Activated CD4-positive, alpha-beta T cell treated with anti-CD3 and anti-CD28 coated beads for 36 hours (primary cell): ENCODE results near the gene MYL6. TPM values are rescaled to one million over a fixed set of nuclear protein-coding genes. Genes with fewer than 3 reads are reported as not detected.
"Not testable (repeated sequence)": the region's sequence is repeated elsewhere in the genome, so short reads cannot be mapped to it uniquely, and the experiment has no call there.

Experiments
- ATAC-seq: fragments of 200-7000 bp; cut with Tn5 transposase; one replicate; pipeline ENCODE4 v1.10.0; 2021; ENCODE audit warnings: mild to moderate bottlenecking, moderate library complexity
- CTCF ChIA-PET: fragments of 350-600 bp; sonication (Branson Sonifier 250); formaldehyde crosslinking; loops from one replicate; lab custom pipeline; 2021; ENCODE audit warnings: antibody characterized with exemption; lab: Charles Lee
- POLR2A ChIA-PET: fragments of 350-600 bp; sonication (Branson Sonifier 250); formaldehyde crosslinking; loops from one replicate; lab custom pipeline; 2021; ENCODE audit warnings: antibody characterized with exemption, inconsistent platforms; lab: Charles Lee
- DNase-seq: peaks from one replicate; pipeline ENCODE4 v3.0.0-alpha.2; 2020
- H3K27ac Mint-ChIP-seq: one replicate; pipeline ENCODE4 v1.8.0; 2021; ENCODE audit warnings: mixed read lengths
- H3K27me3 Mint-ChIP-seq: one replicate; pipeline ENCODE4 v1.8.0; 2021; ENCODE audit warnings: mixed read lengths
- H3K36me3 Mint-ChIP-seq: one replicate; pipeline ENCODE4 v1.8.0; 2021; ENCODE audit warnings: low read depth, mixed read lengths
- H3K4me1 Mint-ChIP-seq: one replicate; pipeline ENCODE4 v1.8.0; 2021; ENCODE audit warnings: mixed read lengths
- H3K4me3 Mint-ChIP-seq: one replicate; pipeline ENCODE4 v1.8.0; 2021; ENCODE audit warnings: mild to moderate bottlenecking, moderate library complexity, mixed read lengths
- H3K9me3 Mint-ChIP-seq: one replicate; pipeline ENCODE4 v1.8.0; 2021; ENCODE audit warnings: low read depth, mixed read lengths
- intact Hi-C, 2 experiments: fragments of 100-400 bp; cut with DNase I in 1 of 2; cut with micrococcal nuclease in 1 of 2; formaldehyde crosslinking; loops; one replicate each; pipeline versions ENCODE4 v1.14.2 to v1.15.1; 2022 to 2024; cut with DNase I, micrococcal nuclease
- total RNA-seq, 2 experiments: library from RNA; stranded (reverse); gene quantifications; one replicate each; pipeline ENCODE4 v1.2.3, GENCODE V29; 2021

Gene MYL6
- total RNA-seq, 2 experiments from 2014 or later = 692 to 918 TPM

- Mint-ChIP-seq H3K4me3 (peak within 1 kb of the TSS; percentile 82), H3K27me3 (no peaks in the 10 kb centered on the region), H3K4me1 (peaks cover 38% of the 10 kb centered on the region), H3K9me3 (no peaks in the 10 kb centered on the region), H3K36me3 (peaks cover 32% of the 10 kb centered on the region), H3K27ac (peak within 1 kb of the TSS; percentile 96)
- ATAC-seq (peak; percentile 82), DNase-seq (peak; percentile 94)
- POLR2A ChIA-PET = interaction anchor here (0.6 to 2.5 kb wide), 9 partner anchors 18 to 92 kb away, joined by 3 to 27 read pairs (median 6); partner anchors contain the start of genes ESYT1, PA2G4, RNF41 and ZC3H10
- intact Hi-C loops = loop anchor here (1.0 to 10.0 kb wide), 11 partner anchors 31 to 275 kb away; partner anchors contain the start of genes MYL6B (in 2 of the 2), CS (in 1 of the 2), MYL6 (in 1 of the 2) and PA2G4 (in 1 of the 2)
- CTCF ChIA-PET = interaction anchor here (0.6 to 6.1 kb wide), 44 partner anchors 9 to 451 kb away, joined by 3 to 112 read pairs (median 4); partner anchors contain the start of genes ANKRD52, CNPY2, COQ10A and ESYT1
Measured at GRCh38 chr12:56189099-56189917, 31.1 kb downstream of the MYL6 start, which contains the start of gene SMARCC2. TSS of gene SMARCC2 (minus strand) at chr12:56189483. CDS start at chr12:56189461, 22 bp downstream.

GRCh38 chr12:56189918-56190694, 31.9 kb downstream of the MYL6 start:
- Mint-ChIP-seq H3K4me3 (peak overlapping the region; percentile 82), H3K9me3 (no peaks in the 10 kb centered on the region), H3K4me1 (peaks cover 38% of the 10 kb centered on the region), H3K27ac (peak overlapping the region; percentile 96), H3K27me3 (no peaks in the 10 kb centered on the region), H3K36me3 (peaks cover 25% of the 10 kb centered on the region)
- intact Hi-C loops = loop anchor here (1.0 to 10.0 kb wide), 14 partner anchors 32 to 452 kb away; partner anchors contain the start of genes MYL6B (in 2 of the 2), CS (in 1 of the 2), MYL6 (in 1 of the 2) and PA2G4 (in 1 of the 2)
- DNase-seq = peak; percentile 89
- POLR2A ChIA-PET = interaction anchor here (0.6 to 2.5 kb wide), 9 partner anchors 17 to 91 kb away, joined by 3 to 27 read pairs (median 4); partner anchors contain the start of genes ESYT1, PA2G4, RNF41 and ZC3H10
- ATAC-seq = peak; percentile 48
- CTCF ChIA-PET = interaction anchor here (0.6 to 6.1 kb wide), 38 partner anchors 10 to 452 kb away, joined by 3 to 112 read pairs (median 4); partner anchors contain the start of genes ANKRD52, CNPY2, COQ10A and ESYT1

- H3K9me3 Mint-ChIP-seq = no peaks in the 10 kb centered on the region
- POLR2A ChIA-PET = interaction anchor here (0.7 kb wide), 1 partner anchor 39 kb away, joined by 3 read pairs; no protein-coding TSS in a partner anchor
- peaks cover 24% of the 10 kb centered on the region for H3K36me3 Mint-ChIP-seq
- H3K4me3 Mint-ChIP-seq = peak overlapping the region; percentile 82
- H3K4me1 Mint-ChIP-seq = peaks cover 37% of the 10 kb centered on the region
- CTCF ChIA-PET = interaction anchor here (0.6 to 6.1 kb wide), 14 partner anchors 10 to 270 kb away, joined by 3 to 112 read pairs (median 4); partner anchors contain the start of genes CS, ESYT1, RNF41 and STAT2
- peak overlapping the region; percentile 96 for H3K27ac Mint-ChIP-seq
- DNase-seq (no peak), ATAC-seq (no peak)
- H3K27me3 Mint-ChIP-seq = no peaks in the 10 kb centered on the region
- intact Hi-C loops = loop anchor here (1.0 to 5.0 kb wide), 4 partner anchors 71 to 452 kb away; partner anchors contain the start of gene STAT2 (in 1 of the 2)
Measured at GRCh38 chr12:56190695-56191155, 32.6 kb downstream of the MYL6 start.

GRCh38 chr12:56192582-56192981, 34.4 kb downstream of the MYL6 start:
- ATAC-seq = no peak
- Mint-ChIP-seq H3K36me3 (peaks cover 9% of the 10 kb centered on the region), H3K27ac (no peak overlapping the region), H3K27me3 (no peaks in the 10 kb centered on the region), H3K4me3 (no peak overlapping the region), H3K9me3 (no peaks in the 10 kb centered on the region), H3K4me1 (peaks cover 23% of the 10 kb centered on the region)
- intact Hi-C loops = loop anchor here (2.0 to 5.0 kb wide), 4 partner anchors 66 to 380 kb away; partner anchors contain the start of genes ANKRD52 (in 1 of the 2) and COQ10A (in 1 of the 2)
- CTCF ChIA-PET = interaction anchor here (0.5 to 6.1 kb wide), 13 partner anchors 16 to 436 kb away, joined by 3 to 112 read pairs (median 5); partner anchors contain the start of genes COQ10A, ESYT1, RNF41 and ZC3H10
- POLR2A ChIA-PET = interaction anchor here (0.7 kb wide), 1 partner anchor 17 kb away, joined by 3 read pairs; no protein-coding TSS in a partner anchor
- DNase-seq = no peak

GRCh38 chr12:56193025-56193578, 34.9 kb downstream of the MYL6 start:
- Mint-ChIP-seq H3K27ac (peak overlapping the region; percentile 13), H3K4me3 (no peak overlapping the region), H3K36me3 (peaks cover 4% of the 10 kb centered on the region), H3K27me3 (no peaks in the 10 kb centered on the region), H3K9me3 (no peaks in the 10 kb centered on the region), H3K4me1 (peaks cover 17% of the 10 kb centered on the region)
- no peak for ATAC-seq
- peak; percentile 88 for DNase-seq
- ChIA-PET CTCF (interaction anchor here (0.6 to 6.1 kb wide), 13 partner anchors 15 to 436 kb away, joined by 3 to 112 read pairs (median 5); partner anchors contain the start of genes COQ10A, ESYT1, RNF41 and ZC3H10), POLR2A (interaction anchor here (0.7 kb wide), 1 partner anchor 17 kb away, joined by 3 read pairs; no protein-coding TSS in a partner anchor)
- intact Hi-C loops = loop anchor here (1.0 to 5.0 kb wide), 8 partner anchors 31 to 379 kb away; partner anchors contain the start of genes ANKRD52 (in 2 of the 2), NABP2 (in 2 of the 2), COQ10A (in 1 of the 2) and CS (in 1 of the 2)

GRCh38 chr12:56196818-56197550, 38.8 kb downstream of the MYL6 start:
- POLR2A ChIA-PET, H3K9me3 Mint-ChIP-seq, intact Hi-C loops, H3K4me1 Mint-ChIP-seq, ATAC-seq, H3K27ac Mint-ChIP-seq, H3K27me3 Mint-ChIP-seq, H3K36me3 Mint-ChIP-seq, H3K4me3 Mint-ChIP-seq, DNase-seq: not testable (repeated sequence)
- CTCF ChIA-PET = interaction anchor here (0.7 to 3.4 kb wide), 5 partner anchors 9 to 89 kb away, joined by 3 to 10 read pairs (median 5); partner anchors contain the start of gene RNF41

GRCh38 chr12:56197921-56198635, 39.9 kb downstream of the MYL6 start:
- Mint-ChIP-seq H3K4me1 (peaks cover 5% of the 10 kb centered on the region), H3K36me3 (no peaks in the 10 kb centered on the region), H3K27ac (no peak overlapping the region), H3K27me3 (no peaks in the 10 kb centered on the region), H3K9me3 (no peaks in the 10 kb centered on the region), H3K4me3 (no peak overlapping the region)
- intact Hi-C loops = no loop called here
- ChIA-PET CTCF (interaction anchor here (0.7 to 3.4 kb wide), 4 partner anchors 8 to 88 kb away, joined by 3 to 10 read pairs (median 5); no protein-coding TSS in a partner anchor), POLR2A (no interaction called here)
- ATAC-seq (no peak), DNase-seq (no peak)

- ATAC-seq (no peak), DNase-seq (no peak)
- Mint-ChIP-seq H3K27ac (no peak overlapping the region), H3K27me3 (no peaks in the 10 kb centered on the region), H3K4me1 (no peaks in the 10 kb centered on the region), H3K4me3 (no peak overlapping the region), H3K36me3 (no peaks in the 10 kb centered on the region), H3K9me3 (no peaks in the 10 kb centered on the region)
- ChIA-PET CTCF (interaction anchor here (0.7 to 3.4 kb wide), 4 partner anchors 8 to 23 kb away, joined by 3 to 10 read pairs (median 5); no protein-coding TSS in a partner anchor), POLR2A (no interaction called here)
- intact Hi-C loops = no loop called here
Measured at GRCh38 chr12:56198836-56199235, 40.7 kb downstream of the MYL6 start.

- Mint-ChIP-seq H3K4me1 (peaks cover 2% of the 10 kb centered on the region), H3K9me3 (no peaks in the 10 kb centered on the region), H3K27ac (no peak overlapping the region), H3K36me3 (peaks cover 13% of the 10 kb centered on the region), H3K27me3 (no peaks in the 10 kb centered on the region), H3K4me3 (no peak overlapping the region)
- ATAC-seq (no peak), DNase-seq (no peak)
- intact Hi-C loops = no loop called here
- ChIA-PET POLR2A (no interaction called here), CTCF (interaction anchor here (0.8 to 2.5 kb wide), 3 partner anchors 11 to 129 kb away, joined by 3 to 9 read pairs (median 4); partner anchors contain the start of gene ANKRD52)
Measured at GRCh38 chr12:56202366-56202765, 44.2 kb downstream of the MYL6 start.
